HG02623 (cell line): ENCODE measurements around the gene ELOF1.
"Not testable (repeated sequence)": the region's sequence is repeated elsewhere in the genome, so short reads cannot be mapped to it uniquely, and the experiment has no call there.

Source experiments
- ATAC-seq: cut with Tn5 transposase; IDR thresholded peaks from one replicate; pipeline ENCODE4 v1.9.1; 2021; ENCODE audit warnings: moderate library complexity; ENCODE audit not compliant: unreplicated experiment

ELOF1 gene

DNA sequence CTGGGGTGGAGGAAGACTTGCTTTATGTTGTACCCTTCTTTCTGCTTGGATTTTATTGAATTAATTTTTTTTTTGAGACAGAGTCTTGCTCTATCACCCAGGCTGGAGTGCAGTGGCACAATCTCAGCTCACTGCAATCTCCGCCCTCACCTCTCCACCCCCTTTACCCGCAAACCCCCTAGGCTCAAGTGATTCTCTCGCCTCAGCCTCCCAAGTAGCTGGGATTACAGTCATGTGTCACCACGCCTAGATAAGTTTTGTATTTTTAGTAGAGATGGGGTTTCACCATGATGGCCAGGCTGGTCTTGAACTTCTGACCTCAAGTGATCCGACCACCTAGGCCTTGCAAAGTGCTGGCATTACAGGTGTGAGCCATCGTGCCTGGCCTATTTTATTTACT lies 14.3 kb upstream of the ELOF1 start:
- ATAC-seq = not testable (repeated sequence)

DNA sequence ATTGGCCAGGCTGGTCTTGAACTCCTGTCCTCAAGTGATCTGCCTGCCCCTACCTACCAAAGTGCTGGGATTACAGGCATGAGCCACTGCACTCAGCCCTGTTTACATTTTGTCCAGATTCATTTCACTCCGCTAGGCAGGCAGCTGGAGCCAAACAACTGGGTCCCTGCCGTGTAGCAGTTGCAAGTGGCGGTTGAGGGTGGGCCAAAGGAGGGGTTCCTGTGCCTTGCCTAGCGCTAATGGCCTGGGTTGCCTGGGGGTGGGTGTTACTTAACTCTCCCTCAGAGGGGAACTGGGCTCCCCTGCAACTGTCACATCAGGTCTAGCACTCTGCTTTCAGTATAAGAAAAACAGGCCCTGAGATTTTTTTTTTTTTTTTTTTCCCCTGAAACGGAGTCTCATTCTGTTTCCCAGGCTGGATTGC lies 11.0 kb upstream of the ELOF1 start:
- no peak for ATAC-seq

DNA sequence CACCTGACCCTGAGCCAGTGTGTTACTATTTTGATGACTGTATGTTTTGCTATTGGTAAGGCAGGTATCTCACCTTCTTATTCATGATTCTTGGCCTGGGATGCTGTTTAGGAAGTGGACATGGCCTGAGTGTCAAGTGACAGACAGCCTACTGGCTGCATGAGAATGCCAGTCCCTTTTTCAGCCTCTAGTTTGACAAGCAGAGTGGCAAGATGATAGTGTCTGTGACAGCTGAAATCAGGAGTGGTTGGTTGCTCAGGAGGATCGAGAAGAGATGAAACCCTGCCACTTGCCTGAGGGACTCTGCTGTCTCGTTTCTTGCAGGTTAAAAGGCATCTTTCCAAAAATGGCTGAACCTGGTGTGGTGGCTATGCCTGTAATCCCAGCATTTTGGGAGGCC lies 7.1 kb upstream of the ELOF1 start:
- no peak for ATAC-seq

DNA sequence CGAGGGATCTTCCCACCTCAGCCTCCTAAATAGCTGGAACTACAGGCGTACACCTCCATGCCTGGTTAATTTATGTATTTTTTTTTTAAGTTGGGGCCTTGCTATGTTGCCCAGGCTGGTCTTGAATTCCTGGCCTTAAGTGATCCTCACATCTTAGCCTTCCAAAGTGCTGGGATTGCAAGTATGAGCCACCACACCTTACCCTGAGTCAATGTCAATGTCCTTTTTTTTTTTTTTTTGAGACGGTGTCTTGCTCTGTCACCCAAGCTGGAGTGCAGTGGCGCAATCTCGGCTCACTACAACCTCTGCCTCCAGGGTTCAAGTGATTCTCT lies 6.6 kb upstream of the ELOF1 start:
- not testable (repeated sequence) for ATAC-seq

DNA sequence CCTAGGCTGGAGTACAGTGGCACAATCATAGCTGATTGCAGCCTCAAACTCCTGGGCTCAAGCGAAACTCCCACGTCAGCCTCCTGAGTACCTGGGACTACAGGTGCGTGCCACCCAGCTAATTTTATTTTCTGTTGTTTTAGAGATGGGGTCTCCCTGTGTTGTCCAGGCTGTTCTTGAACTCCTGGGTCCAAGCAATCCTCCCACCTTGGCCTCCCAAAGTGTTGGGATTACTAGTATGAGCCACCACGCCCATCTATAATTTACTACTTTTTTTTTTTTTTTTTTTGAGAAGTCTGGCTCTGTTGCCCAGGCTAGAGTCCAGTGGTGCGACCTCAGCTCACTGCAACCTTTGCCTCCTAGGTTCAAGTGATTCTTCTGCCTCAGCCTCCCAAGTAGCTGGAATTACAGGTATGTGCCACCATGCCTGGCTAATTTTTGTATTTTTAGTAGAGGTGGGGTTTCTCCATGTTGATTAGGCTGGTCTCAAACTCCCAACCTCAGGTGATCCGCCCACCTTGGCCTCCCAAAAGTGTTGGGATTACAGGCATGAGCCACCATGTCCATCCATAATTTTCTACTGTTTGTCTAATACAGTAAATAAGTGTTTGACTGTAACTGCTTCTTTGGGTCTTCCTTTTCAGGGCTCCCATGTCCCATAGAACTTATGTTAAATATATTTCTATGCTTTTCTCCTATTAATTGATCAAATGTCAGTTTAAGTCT lies 5.2 kb upstream of the ELOF1 start:
- ATAC-seq = not testable (repeated sequence)

DNA sequence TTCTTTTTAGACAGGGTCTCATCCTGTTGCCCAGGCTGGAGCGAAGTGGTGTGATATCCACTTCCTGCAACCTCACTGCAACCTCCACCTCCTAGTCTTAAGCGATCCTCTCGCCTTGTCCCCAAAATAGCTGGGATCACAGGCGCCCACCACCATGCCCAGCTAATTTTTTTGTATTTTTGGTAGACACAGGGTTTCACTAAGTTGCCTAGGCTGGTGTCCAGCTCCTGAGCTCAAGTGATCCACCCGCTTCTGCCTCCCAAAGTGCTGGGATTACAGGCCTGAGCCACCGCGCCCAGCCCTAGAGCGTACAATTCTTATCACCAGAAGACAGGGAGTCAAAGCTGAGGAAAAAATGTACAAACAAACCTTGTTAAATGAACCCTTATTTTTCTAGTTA lies 4.5 kb upstream of the ELOF1 start:
- no peak for ATAC-seq

DNA sequence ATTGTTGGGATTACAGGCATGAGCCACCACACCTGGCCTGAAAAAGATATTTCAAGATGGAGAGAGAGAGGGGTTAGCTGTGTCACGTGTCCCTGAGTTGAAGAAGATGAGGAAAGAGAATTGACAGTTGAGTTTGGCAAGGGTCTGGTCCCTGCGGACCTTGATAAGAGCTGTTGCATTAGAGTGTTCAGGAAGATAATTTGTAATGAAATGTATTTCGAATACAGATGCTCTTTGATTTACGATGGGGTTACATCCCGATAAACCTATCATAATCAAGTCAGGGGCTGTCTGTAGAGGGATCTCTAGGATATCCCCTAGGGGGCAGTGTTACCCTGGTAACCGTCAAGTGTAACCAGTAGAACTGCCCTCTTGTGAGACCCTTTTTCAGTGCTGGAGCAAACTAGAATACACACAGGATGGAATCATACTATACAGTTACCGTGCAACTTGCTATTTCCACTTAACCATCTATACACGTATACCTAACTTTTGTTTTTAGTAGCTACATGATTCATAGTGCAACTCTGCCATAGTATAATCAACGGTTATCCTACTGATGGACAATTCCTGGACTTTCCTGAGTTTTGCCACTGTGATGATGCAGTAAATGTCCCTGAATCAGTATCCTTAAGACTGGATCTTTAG lies 1.5 kb upstream of the ELOF1 start:
- ATAC-seq = no peak

DNA sequence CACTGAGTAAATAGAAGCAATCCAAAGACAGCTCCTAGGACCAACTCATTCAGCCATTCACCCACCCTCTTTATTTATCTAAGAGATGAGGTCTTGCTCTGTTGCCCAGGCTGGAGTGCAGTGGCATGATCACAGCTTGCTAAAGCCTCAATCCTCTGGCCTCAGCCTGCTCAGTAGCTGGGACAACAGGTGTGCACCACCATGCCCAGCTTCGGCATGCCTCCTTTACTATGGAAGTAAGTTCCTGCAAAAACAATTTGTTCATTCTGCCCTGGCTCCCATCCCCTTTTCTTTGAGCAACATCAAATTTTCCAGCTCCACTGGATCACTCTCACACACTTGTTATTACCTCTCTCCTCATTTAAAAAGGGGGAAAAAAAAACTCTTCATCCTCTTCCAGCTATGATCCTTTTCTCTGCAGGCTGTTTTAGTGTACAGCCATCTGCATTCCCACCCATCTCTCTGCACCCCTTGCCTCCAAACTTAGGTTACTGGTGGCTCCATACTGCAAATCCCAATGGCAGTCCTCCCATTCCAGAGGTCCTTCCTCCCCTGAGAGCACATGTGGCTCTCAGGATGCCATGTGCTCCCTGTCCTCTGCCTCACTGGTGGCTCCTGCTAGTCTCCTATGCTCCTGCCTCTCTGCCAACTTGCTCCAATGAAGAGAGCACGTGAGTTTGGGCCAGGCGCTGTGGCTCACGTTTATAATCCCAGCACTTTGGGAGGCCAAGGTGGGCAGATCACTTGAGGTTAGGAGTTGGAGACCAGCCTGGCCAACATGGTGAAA lies 2.2 kb downstream of the ELOF1 start:
- no peak for ATAC-seq

DNA sequence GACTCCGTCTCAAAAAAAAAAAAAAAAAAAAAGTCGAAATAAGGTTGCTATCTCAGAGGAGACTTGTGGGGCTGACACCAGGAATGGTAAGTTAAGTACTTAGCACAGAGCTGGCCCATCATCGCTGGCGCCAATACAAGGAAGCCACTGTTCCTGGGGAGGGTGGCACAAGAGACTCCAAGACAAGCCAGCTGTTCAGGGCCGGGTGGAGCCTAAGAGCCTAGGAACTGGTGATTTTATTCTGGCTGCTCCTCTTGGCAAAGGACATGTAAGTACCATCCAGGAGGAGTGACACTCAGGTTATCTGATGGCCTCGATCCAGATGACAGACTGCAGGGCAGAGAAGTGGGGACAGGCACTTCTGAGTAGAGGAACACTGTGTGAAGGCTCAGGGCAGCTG lies 3.8 kb downstream of the ELOF1 start:
- ATAC-seq = no peak

DNA sequence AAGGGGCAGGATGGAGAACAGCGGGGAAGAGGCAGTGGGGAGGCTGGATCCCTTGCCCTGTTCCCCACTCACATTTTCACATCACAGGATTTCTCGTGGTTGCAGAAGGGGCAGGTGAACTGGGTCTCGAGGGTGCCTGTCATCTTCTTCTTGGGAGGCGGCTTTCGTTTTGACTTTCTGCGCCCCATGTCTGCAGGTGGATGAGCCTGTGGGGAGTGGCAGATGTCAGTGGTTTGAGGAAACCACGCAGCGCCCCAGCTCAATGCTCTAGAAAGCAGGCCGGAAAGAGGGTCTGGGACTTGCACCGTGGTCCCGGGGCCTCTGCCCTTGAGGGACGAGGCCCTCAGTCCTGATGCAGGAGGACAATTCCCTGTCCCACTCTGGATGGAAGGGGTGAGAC lies 4.9 kb downstream of the ELOF1 start:
- ATAC-seq = no peak

DNA sequence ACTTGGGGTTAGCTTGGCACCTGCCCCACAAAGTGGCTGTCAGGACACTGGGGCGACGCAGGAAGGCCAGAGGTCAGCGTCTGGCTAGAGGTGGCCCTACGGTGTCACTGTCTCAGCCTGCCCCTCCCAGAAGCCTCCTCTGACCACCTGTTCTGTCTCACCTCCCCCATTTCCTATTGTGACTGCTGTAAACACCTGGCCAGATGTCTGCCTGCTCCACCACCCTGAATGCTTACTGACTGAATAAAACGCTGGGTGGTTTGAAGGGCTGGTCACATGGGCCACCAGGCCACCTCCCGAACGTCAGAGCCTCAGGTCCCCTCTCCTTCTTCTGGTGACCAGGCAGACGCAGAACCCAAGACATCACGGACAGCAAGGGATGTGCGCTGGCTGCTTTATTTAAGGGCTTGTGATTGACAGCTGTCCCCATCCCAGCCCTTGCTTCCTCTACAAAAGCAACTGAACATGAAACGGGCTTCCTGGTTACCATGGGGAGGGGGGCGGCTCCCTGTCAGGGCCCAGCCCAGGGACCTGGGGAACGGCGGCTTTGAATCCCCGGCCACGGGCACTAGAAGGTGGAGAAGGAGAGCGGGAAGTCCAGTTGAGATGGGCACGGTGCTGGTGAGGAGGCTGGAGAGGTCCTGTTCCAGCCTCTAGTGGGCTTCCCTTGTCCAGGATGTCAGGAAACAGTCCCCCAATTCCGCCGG lies 6.2 kb downstream of the ELOF1 start:
- no peak for ATAC-seq

DNA sequence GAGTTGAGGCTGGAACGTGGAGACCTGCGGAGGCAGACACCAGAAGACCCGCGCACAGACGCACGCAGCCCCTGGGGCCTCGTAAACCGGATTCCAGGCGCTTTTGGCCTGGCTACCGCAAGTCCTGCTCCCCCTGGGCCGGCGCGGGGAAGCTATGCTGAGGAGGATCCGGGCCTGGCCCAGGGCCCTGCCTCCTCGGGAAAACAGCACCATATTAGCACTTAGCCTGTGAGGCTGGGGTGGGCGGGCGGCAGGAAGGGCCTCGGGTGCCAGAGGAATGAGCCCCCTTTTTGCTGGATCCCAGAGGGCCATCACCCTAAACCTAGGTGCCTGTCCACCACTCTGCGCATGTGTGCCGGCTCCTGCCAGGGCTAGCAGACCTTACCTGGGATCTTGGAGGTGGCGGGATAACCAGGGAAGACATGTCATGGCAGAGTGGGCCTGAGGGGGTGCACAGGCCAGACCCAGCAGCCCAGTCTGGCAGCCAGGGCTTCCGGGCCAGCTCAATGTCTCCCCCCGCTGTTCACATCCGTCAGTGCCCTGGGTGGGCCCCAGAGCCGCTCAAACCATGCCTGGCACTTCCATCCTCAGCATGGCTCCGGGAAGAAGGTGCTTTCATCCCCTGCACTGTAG lies 7.3 kb downstream of the ELOF1 start:
- ATAC-seq = no peak

DNA sequence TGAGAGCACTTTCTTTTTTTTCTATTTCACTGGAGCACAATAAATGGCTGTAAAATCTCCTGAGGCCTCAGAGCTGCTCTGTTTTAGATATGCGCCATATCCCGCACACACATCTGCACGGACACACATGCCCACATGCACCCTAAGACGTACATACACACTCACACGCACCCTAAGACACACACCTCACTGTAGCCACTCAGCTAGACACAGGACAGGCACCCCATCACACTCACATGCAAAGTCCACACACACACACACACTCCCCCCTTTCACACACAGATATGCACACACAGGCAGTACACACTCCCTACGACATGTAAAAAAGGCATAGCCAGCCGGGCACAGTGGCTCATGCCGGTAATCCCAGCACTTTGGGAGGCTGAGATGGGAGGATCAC lies 8.8 kb downstream of the ELOF1 start:
- ATAC-seq = no peak

DNA sequence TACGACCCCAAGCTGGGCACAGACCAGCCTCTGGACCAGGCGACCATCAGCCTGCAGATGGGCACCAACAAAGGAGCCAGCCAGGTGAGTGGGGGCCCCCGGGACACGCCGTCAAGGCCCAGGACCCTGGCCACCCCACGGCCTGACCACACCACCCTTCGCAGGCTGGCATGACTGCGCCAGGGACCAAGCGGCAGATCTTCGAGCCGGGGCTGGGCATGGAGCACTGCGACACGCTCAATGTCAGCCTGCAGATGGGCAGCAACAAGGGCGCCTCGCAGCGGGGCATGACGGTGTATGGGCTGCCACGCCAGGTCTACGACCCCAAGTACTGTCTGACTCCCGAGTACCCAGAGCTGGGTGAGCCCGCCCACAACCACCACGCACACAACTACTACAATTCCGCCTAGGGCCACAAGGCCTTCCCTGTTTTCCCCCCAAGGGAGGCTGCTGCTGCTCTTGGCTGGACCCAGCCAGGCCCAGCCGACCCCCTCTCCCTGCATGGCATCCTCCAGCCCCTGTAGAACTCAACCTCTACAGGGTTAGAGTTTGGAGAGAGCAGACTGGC lies 9.6 kb downstream of the ELOF1 start:
- ATAC-seq = no peak

DNA sequence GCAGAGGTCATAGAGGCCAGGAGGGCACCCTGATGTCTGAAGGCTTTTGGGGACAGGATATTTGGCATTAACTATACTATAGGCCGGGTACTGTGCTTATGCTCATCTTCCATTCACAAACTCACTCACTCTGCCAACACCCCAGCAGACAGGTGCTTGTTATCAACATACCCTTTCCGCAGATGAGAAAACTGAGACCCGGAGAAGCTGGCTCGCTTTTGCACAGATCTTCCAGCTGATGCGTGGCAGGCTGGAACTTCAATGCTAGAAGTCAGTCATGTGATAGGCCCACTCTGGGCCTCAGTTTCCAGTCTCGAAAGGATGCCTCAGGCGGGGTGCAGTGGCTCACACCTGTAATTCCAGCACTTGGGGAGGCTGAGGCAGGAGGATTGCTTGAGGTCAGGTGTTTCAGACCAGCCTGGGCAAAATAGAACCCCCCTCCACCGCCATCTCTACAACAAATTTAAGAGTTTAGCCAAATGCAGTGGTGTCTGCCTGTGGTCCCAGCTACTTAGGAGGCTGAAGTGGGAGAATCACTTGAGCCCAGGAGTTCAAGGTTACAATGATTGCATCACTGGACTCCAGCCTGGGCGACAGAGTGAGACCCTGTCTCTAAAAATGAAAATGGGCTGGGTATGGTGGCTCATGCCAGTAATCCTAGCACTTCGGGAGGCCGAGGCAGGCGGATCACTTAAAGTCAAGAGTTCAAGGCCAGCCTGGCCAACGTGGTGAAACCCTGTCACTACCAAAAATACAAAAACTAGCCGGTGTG lies 10.9 kb downstream of the ELOF1 start:
- no peak for ATAC-seq

DNA sequence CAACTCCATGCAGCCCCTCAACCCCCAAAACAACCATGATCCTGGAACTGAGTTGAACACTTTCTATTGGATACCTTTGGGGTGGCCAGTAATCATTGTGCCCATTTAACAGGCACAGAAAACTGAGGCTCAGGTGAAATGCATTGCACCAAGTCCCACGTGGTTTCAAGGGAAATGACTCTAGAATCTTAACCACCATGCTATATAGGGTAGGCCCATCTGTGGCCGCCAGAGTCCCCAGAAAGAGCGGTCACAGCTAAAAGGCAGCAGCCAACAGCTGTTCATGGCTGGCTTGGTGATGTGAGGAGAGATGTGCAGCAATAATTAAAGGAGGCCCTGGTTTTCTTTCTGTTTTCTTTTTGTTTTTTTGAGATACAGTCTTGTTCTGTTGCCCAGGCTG lies 17.8 kb downstream of the ELOF1 start:
- ATAC-seq = no peak

DNA sequence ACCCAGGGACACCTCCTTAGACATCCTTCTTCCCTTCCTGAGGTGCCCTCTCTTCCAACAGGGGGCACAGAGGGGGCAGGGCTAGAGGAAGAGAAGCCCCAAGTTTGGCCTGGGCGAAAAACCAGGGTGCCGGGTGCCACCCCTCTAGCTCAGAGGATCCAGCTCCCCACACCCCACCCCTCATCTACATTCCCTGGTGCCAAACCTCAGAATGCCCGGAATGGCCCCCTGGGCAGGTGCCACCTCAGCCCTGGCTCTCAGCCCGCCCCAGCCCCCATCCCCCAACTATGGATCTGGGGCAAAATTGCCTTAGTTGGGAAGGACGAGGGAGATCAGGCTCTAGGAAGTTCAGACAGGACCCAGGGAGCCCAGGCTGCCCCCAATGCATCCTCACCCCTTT lies 18.4 kb downstream of the ELOF1 start:
- ATAC-seq = no peak

DNA sequence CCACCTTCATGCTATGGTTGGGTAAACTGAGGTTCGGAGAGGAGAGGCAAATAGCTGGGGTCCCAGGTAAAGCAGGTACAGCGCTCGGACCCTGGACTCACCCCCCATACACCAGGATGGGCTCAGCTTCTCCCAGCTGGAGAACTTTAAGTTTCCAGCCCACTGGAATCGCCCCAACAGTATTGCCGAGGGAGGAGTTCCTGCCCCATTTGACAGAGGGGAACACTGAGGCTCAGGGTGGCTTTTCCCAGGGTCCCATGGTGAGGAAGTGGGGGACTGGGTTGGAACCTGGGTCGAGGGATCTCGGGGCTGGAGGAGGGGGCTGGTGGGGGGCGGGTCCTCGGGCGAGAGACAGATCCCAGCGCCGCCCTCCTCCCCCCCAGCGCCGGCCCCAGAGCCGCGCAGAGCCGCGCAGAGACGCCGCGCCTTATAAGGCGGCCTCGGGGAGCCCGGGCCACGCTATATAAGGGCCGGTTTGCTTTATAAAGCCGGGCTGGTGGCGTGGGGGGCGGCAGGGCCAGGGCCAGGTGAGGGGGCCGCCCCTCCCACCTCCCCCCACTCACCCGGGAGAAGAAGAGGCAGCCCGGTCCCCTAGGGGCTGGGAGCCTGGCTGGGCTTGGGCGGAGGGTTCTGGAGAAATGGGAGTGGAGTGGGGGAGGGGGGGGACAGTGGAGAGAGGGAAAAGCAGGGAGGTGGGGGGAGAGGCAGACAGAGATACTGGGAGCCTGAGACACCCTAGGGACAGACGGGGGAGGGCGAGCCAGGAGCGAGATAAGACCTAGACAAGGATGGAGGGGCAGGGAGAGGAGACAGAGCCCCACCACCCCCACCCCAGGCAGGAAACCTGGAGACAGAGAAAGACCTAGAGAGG lies 19.3 kb downstream of the ELOF1 start:
- ATAC-seq = no peak
